K562 (cell line): ENCODE data around the gene OOSP1. TPM values are rescaled to one million over a fixed set of nuclear protein-coding genes. Genes with fewer than 3 reads are reported as not detected.
A peak's percentile ranks its signal among the peaks of the same experiment; 100 is the strongest.

ENCODE experiments used
- ATAC-seq: fragments of 200-7000 bp; cut with Tn5 transposase; 3 replicates; pipeline ENCODE4 v1.9.1; 2020; ENCODE audit warnings: moderate library complexity
- BruUV-seq: library from RNA; stranded (reverse); fragments of 400-500 nt; replicated peaks from 2 replicates; lab custom pipeline; 2021; lab: Mats Ljungman, UMichigan
- CTCF ChIA-PET: fragments of 300-600 bp; formaldehyde crosslinking; extraction: SDS; loops from one replicate; lab custom pipeline; 2021; ENCODE audit warnings: low intra/inter-chr PET ratio; lab: Yijun Ruan, JAX
- POLR2A ChIA-PET: fragments of 300-600, 350-650 bp; sonication (Branson Sonifier 250); formaldehyde crosslinking; extraction: SDS; loops from one replicate; lab custom pipeline; 2021; ENCODE audit warnings: antibody characterized with exemption, inconsistent platforms; lab: Yijun Ruan, JAX
- DNase-seq, 4 experiments: peaks; one replicate each; pipeline versions ENCODE4 v3.0.0 to v3.0.0-alpha.2; 2011 to 2018; ENCODE audit warnings: low spot score in 3 of 4, mixed read lengths in 3 of 4; ENCODE audit errors: extremely low read depth in 1 of 4
- FAIRE-seq: peaks from 2 replicates; lab custom pipeline; 2011; peaks lifted over from hg19 to GRCh38; lab: Jason Lieb, UNC
- H2AFZ ChIP-seq: 2 replicates; pipeline ENCODE4 v1.6.0; 2011; ENCODE audit warnings: low read depth, low read length, control low read depth, inconsistent platforms
- H3K27ac ChIP-seq: fragments of 200-600 bp; 3 replicates; pipeline ENCODE4 v1.8.0; 2011; ENCODE audit warnings: low read depth, mild to moderate bottlenecking, control low read depth, inconsistent platforms, low read length, moderate library complexity, mixed read lengths; ENCODE audit errors: extremely low read depth
- H3K27me3 ChIP-seq, 2 experiments: fragments of 300-600 bp in 1 of 2; 2 replicates in 1 of 2; 3 replicates in 1 of 2; pipeline versions ENCODE4 v1.6.0 to v1.8.0; 2011; ENCODE audit warnings: inconsistent platforms in 2 of 2, low read length in 2 of 2, mild to moderate bottlenecking in 1 of 2, mixed read lengths in 1 of 2, moderate library complexity in 1 of 2; ENCODE audit not compliant: control insufficient read depth in 2 of 2, insufficient read depth in 2 of 2
- H3K36me3 ChIP-seq: fragments of 300-600 bp; 3 replicates; pipeline ENCODE4 v1.8.0; 2011; ENCODE audit warnings: mild to moderate bottlenecking, low read length, inconsistent platforms; ENCODE audit not compliant: control insufficient read depth, insufficient read depth
- H3K4me1 ChIP-seq, 2 experiments: fragments of 200-600 bp in 1 of 2; replicated peaks in 1 of 2; 2 replicates in 1 of 2; 3 replicates in 1 of 2; pipeline versions ENCODE4 v1.5.1 to v1.8.0; 2011; ENCODE audit warnings: inconsistent platforms in 2 of 2, low read length in 2 of 2, mild to moderate bottlenecking in 1 of 2, mixed read lengths in 1 of 2, moderate library complexity in 1 of 2; ENCODE audit not compliant: control insufficient read depth in 2 of 2, insufficient read depth in 2 of 2
- H3K4me2 ChIP-seq: 2 replicates; pipeline ENCODE4 v1.6.1; 2011; ENCODE audit warnings: low read length, control low read depth, inconsistent platforms, mixed read lengths; ENCODE audit not compliant: insufficient read depth
- H3K4me3 ChIP-seq: fragments of 200-600 bp; sonication (generic), shearing (Covaris generic); 2 replicates; pipeline ENCODE4 v1.5.1; 2016; ENCODE audit warnings: control low read depth, inconsistent platforms
- H3K79me2 ChIP-seq: fragments of 200-600 bp; 3 replicates; pipeline ENCODE4 v1.8.0; 2011; ENCODE audit warnings: low read length, inconsistent platforms; ENCODE audit not compliant: control insufficient read depth, insufficient read depth
- H3K9ac ChIP-seq, 2 experiments: 2 replicates each; pipeline versions ENCODE4 v1.6.0 to v1.6.1; 2011; ENCODE audit warnings: low read depth in 2 of 2, low read length in 2 of 2, control low read depth in 1 of 2, inconsistent platforms in 1 of 2, mild to moderate bottlenecking in 1 of 2, mixed read lengths in 1 of 2; ENCODE audit not compliant: insufficient read depth in 1 of 2
- H3K9me1 ChIP-seq: one replicate; pipeline ENCODE4 v1.6.0; 2011; ENCODE audit warnings: inconsistent platforms, mild to moderate bottlenecking, low read length, moderate library complexity; ENCODE audit not compliant: control insufficient read depth, insufficient read depth
- H3K9me3 ChIP-seq: replicated peaks from 2 replicates; pipeline ENCODE4 v1.5.1; 2011; ENCODE audit warnings: low read depth, low read length, inconsistent platforms; ENCODE audit not compliant: control insufficient read depth, insufficient read depth
- H4K20me1 ChIP-seq: replicated peaks from 2 replicates; pipeline ENCODE4 v1.6.1; 2011; ENCODE audit warnings: low read length, inconsistent platforms, mixed read lengths; ENCODE audit not compliant: control insufficient read depth, insufficient read depth
- BDP1 ChIP-seq: IDR thresholded peaks from 3 replicates; pipeline ENCODE4 v1.6.1; 2011; ENCODE audit not compliant: insufficient read length, insufficient read depth
- EP300 ChIP-seq: IDR thresholded peaks from 2 replicates; pipeline ENCODE4 v1.6.1; 2012; ENCODE audit warnings: low read length, improper control_type of control experiment
- FOXJ2 ChIP-seq: fragments of 200-800 bp; sonication (Bioruptor generic); IDR thresholded peaks from 2 replicates; pipeline ENCODE4 v1.6.1; 2016; ENCODE audit warnings: missing genetic modification characterization, missing compliant biosample characterization
- HES1 ChIP-seq: fragments of 450-650 bp; IDR thresholded peaks from 2 replicates; pipeline ENCODE4 v1.6.1; 2016; ENCODE audit warnings: low read depth, mild to moderate bottlenecking, moderate library complexity
- JUND ChIP-seq, 2 experiments: IDR thresholded peaks; 2 replicates in 1 of 2; 3 replicates in 1 of 2; pipeline ENCODE4 v1.6.1; 2011; ENCODE audit warnings: borderline replicate concordance in 2 of 2, low read depth in 2 of 2, low read length in 2 of 2, improper control_type of control experiment in 1 of 2, missing biosample characterization in 1 of 2, missing genetic modification characterization in 1 of 2, missing genetic modification reagents in 1 of 2
- KDM4B ChIP-seq, 2 experiments: fragments of 450-650 bp in 1 of 2; sonication (generic) in 1 of 2; IDR thresholded peaks; 2 replicates each; pipeline ENCODE4 v1.6.1; 2016 to 2017; ENCODE audit warnings: borderline replicate concordance in 2 of 2, antibody characterized with exemption in 1 of 2, low read depth in 1 of 2, mild to moderate bottlenecking in 1 of 2
- MAFG ChIP-seq: fragments of 450-650 bp; conservative IDR thresholded peaks from 2 replicates; pipeline ENCODE4 v1.6.1; 2016; ENCODE audit warnings: missing genetic modification characterization, missing compliant biosample characterization
- MED1 ChIP-seq: sonication (generic); formaldehyde crosslinking; IDR thresholded peaks from 2 replicates; pipeline ENCODE4 v1.8.1; 2023; ENCODE audit warnings: missing genetic modification reagents, borderline replicate concordance
- XRCC3 ChIP-seq: fragments of 450-650 bp; IDR thresholded peaks from 2 replicates; pipeline ENCODE4 v1.6.1; 2017; ENCODE audit warnings: mild to moderate bottlenecking, moderate library complexity
- ZNF318 ChIP-seq, 2 experiments: fragments of 450-650 bp; IDR thresholded peaks; 2 replicates each; pipeline ENCODE4 v1.6.1; 2016; ENCODE audit warnings: mild to moderate bottlenecking in 2 of 2, borderline replicate concordance in 1 of 2, low read depth in 1 of 2, moderate library complexity in 1 of 2
- WGBS: fragments of 100-300 bp; shearing (Covaris generic); methylation state at CpG from one replicate; pipeline ENCODE4 v1.1.6; 2016; ENCODE audit warnings: low coverage, mixed read lengths; ENCODE audit not compliant: insufficient coverage; ENCODE audit errors: missing lambda C conversion rate; 5-methylcytosine and 5-hydroxymethylcytosine counted together
- in situ Hi-C: fragments of 300-500 bp; cut with MboI; formaldehyde crosslinking; loops from 4 replicates; pipeline ENCODE4 v1.15.0; 2018; ENCODE audit warnings: inconsistent platforms, mixed read lengths
- intact Hi-C: fragments of 100-400 bp; cut with micrococcal nuclease; formaldehyde crosslinking; loops from 2 replicates; pipeline ENCODE4 v1.14.2; 2022
- polyA plus RNA-seq, 8 experiments: library from polyadenylated mRNA; depleted of rRNA in 4 of 8; stranded (reverse) in 5 of 8; unstranded in 3 of 8; fragments of >200 nt; fragmentation: Nextera tagmentation in 2 of 8; fragmentation: Illumina TruSeq in 1 of 8; extraction: Ambion mirVana in 2 of 8; extraction: Trizol in 1 of 8; gene quantifications; 2 replicates each; pipeline versions ENCODE4 v1.2.1 to v1.2.3, GENCODE V29; 2011 to 2014; ENCODE audit warnings: inconsistent platforms in 1 of 8, missing spikeins in 1 of 8
- total RNA-seq, 7 experiments: library from RNA; depleted of rRNA in 6 of 7; stranded (reverse); fragments of >200 nt in 6 of 7; fragmentation: Illumina TruSeq in 2 of 7; extraction: Trizol in 2 of 7; gene quantifications; 2 replicates each; pipeline versions ENCODE4 v1.2.1 to v1.2.3, GENCODE V29; 2011 to 2021; ENCODE audit warnings: low replicate concordance in 1 of 7

Gene OOSP1
- total and polyA plus RNA-seq, 9 of the 15 experiments (the other 6 are each of a cell fraction or from before 2014, with no cell fraction given) = 0.14 to 3.0 (median 0.61) TPM

- H3K36me3 ChIP-seq = no peaks in the 10 kb centered on the region
- ChIA-PET CTCF (no interaction called here), POLR2A (no interaction called here)
- 45% methylated on average over 7 of the region's 7 CpGs for WGBS
- ATAC-seq (no peak), DNase-seq (no peak), FAIRE-seq (no peak)
- no peak overlapping the region for H2AFZ ChIP-seq
- H3K4me3 ChIP-seq = no peak overlapping the region
- no peaks in the 10 kb centered on the region for H3K27me3 ChIP-seq
- H3K4me2 ChIP-seq = no peak overlapping the region
- H3K9me1 ChIP-seq = no peaks in the 10 kb centered on the region
- H4K20me1 ChIP-seq = no peaks in the 10 kb centered on the region
- no peak overlapping the region for H3K27ac ChIP-seq
- peaks cover 0 to 4% of the 10 kb centered on the region in 2 experiments; a peak in 1 of 5 replicates for H3K4me1 ChIP-seq
- no TSS peak for BruUV-seq
- in situ Hi-C loops (no loop called here), intact Hi-C loops (no loop called here)
- no peaks in the 10 kb centered on the region for H3K9me3 ChIP-seq
- H3K9ac ChIP-seq = no peak overlapping the region
- H3K79me2 ChIP-seq = no peaks in the 10 kb centered on the region
- TF ChIP-seq ZNF318 (IDR thresholded peaks at IDR 0.05; ENCODE audit: borderline replicate concordance in 1 of 2, low read depth in 1 of 2) = peak in 1 of 2 experiments; percentile 56; a peak in 1 of 4 replicates
- peak; percentile 59; the same call in 1 of the 2 replicates for TF ChIP-seq HES1
- no peak for TF ChIP-seq KDM4B (IDR thresholded peaks at IDR 0.05; ENCODE audit: borderline replicate concordance in 2 of 2, low read depth in 1 of 2)
- peak; percentile 30; the same call in 1 of the 2 replicates for TF ChIP-seq JUND (IDR thresholded peaks at IDR 0.05; ENCODE audit: borderline replicate concordance, low read depth, low read length)
- TF ChIP-seq JUND (tag; IDR thresholded peaks at IDR 0.05; ENCODE audit: borderline replicate concordance, low read depth, low read length) = peak; percentile 15; the same call in 1 of the 3 replicates
- peak; percentile 85 for TF ChIP-seq MAFG (tag)
- TF ChIP-seq BDP1 = no peak
- no peak for TF ChIP-seq MED1 (CRISPR knock-in tag)
- 0 out of 2 replicates have a peak, but pooled peaks have one; percentile 57 for TF ChIP-seq FOXJ2 (tag)
- no peak for TF ChIP-seq XRCC3
- 0 out of 2 replicates have a peak, but pooled peaks have one; percentile 29 for TF ChIP-seq EP300
Observed at GRCh38 chr11:59898650-59899049, 39.6 kb upstream of the OOSP1 start.
